GM10248 (cell line): ENCODE results near the gene CYP2A6.
"Not testable (repeated sequence)": the region's sequence is repeated elsewhere in the genome, so short reads cannot be mapped to it uniquely, and the experiment has no call there.

ENCODE experiments used
- CTCF ChIA-PET: fragments of 300-600 bp; sonication (Branson Sonifier 250); formaldehyde crosslinking; extraction: SDS; loops from one replicate; lab custom pipeline; 2021; ENCODE audit warnings: antibody characterized with exemption; lab: Yijun Ruan, JAX
- POLR2A ChIA-PET: fragments of 350-650 bp; sonication (Branson Sonifier 250); formaldehyde crosslinking; extraction: SDS; loops from one replicate; lab custom pipeline; 2020; ENCODE audit warnings: antibody characterized with exemption; lab: Yijun Ruan, JAX
- DNase-seq: peaks from one replicate; pipeline ENCODE4 v3.0.0; 2012; ENCODE audit errors: extremely low spot score
- CTCF ChIP-seq: IDR thresholded peaks from 2 replicates; pipeline ENCODE4 v1.5.1; 2012; ENCODE audit warnings: mild to moderate bottlenecking, low read depth; ENCODE audit errors: extremely low read depth, missing control alignments, control extremely low read depth

CYP2A6 gene

DNA sequence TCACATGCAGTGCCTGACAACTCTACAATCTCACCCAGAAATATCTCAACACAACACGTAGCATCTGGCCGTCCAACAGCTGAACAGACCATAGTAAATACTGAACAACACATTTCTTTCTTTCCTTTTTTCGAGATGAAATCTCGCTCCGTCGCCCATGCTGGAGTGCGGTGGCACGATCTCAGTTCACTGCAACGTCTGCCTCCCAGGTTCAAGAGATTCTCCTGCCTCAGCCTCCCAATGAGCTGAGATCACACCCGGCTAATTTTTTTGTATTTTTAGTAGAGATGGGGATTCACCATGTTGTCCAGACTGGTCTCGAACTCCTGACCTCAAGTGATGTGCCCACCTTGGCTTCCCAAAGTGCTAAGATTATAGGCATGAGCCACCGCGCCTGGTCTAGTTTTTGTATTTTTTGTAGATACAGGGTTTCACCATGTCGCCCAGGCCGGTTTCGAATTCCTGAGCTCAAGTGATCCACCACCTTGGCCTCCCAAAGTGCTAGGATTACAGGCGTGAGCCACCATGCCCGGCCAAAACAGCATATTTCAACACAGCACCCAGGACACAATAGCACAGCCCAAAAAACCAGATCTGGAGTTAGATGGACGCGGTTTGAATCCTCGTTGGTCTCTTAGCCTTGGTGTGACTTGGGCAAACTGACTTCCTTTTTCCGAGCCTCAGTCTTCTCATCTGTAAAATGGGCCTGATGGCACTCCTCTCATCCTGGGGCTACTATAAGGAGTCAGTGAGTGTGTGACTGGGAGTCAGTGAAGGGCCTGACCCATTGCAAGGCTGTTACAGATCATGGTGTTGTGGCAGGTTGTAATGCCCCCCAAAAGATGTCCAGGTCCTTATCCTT is 22.6 kb downstream of the CYP2A6 start:
- POLR2A ChIA-PET = no interaction called here
- CTCF ChIA-PET = interaction anchor here (1.0 to 2.3 kb wide), 4 partner anchors 7 to 193 kb away, joined by 3 to 8 read pairs (median 4); no protein-coding TSS in a partner anchor

GRCh38 chr19:40826699-40827385 is 23.4 kb downstream of the CYP2A6 start:
- DNase-seq = not testable (repeated sequence)

More for the DNA sequence above, 22.6 kb downstream of the CYP2A6 start:
- TF ChIP-seq CTCF = no peak
- no peak for DNase-seq

DNA sequence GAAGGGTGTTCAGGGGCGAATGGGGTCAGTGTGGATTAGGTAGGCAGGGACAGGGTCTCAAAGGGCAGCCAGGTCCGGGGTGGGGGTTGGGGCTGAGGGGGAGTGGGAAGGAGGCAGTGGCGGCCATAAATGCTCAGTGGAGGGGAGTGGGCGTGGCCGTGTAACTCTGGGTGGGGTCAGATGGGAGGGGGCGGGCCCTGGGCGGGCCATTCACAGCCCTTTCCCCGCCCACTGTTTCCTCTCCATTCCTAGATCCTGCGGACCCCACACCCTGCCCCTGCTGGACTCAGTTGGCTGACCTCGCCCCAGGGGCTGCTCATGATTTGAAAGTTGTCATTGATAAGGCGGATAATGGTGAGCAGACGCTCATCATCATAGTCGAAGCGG is 23.9 kb downstream of the CYP2A6 start:
- CTCF ChIA-PET, POLR2A ChIA-PET, DNase-seq: not testable (repeated sequence)

More at GRCh38 chr19:40826699-40827385, 23.4 kb downstream of the CYP2A6 start:
- CTCF ChIA-PET = interaction anchor here (1.0 kb wide), 1 partner anchor 192 kb away, joined by 3 read pairs; no protein-coding TSS in a partner anchor
- POLR2A ChIA-PET = not testable (repeated sequence)

GRCh38 chr19:40825460-40826095 is 24.7 kb downstream of the CYP2A6 start:
- POLR2A ChIA-PET, DNase-seq: not testable (repeated sequence)
- CTCF ChIA-PET = interaction anchor here (1.3 kb wide), 1 partner anchor 191 kb away, joined by 3 read pairs; no protein-coding TSS in a partner anchor

DNA sequence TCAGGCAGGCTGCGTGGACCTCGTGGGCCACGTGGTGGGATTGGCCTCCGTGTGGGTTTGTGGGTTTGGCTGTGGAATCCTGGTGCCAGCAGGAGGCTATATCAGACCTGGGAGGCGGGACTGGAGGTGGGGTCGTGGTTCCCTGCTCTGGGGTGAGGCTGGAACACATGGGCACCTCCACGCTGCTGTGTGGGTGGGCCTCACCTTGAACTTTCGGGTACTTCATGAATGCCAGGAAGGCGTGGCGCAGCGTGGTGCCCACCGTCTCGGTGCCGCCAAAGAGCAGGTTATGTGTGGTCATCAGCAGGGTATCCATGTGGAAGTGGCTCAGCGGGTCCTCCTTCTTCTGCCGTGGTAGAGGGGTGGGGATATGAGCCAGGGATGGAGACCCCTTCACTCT is 25.3 kb downstream of the CYP2A6 start:
- CTCF ChIA-PET = interaction anchor here (1.3 kb wide), 1 partner anchor 190 kb away, joined by 3 read pairs; no protein-coding TSS in a partner anchor
- DNase-seq, POLR2A ChIA-PET: not testable (repeated sequence)

DNA sequence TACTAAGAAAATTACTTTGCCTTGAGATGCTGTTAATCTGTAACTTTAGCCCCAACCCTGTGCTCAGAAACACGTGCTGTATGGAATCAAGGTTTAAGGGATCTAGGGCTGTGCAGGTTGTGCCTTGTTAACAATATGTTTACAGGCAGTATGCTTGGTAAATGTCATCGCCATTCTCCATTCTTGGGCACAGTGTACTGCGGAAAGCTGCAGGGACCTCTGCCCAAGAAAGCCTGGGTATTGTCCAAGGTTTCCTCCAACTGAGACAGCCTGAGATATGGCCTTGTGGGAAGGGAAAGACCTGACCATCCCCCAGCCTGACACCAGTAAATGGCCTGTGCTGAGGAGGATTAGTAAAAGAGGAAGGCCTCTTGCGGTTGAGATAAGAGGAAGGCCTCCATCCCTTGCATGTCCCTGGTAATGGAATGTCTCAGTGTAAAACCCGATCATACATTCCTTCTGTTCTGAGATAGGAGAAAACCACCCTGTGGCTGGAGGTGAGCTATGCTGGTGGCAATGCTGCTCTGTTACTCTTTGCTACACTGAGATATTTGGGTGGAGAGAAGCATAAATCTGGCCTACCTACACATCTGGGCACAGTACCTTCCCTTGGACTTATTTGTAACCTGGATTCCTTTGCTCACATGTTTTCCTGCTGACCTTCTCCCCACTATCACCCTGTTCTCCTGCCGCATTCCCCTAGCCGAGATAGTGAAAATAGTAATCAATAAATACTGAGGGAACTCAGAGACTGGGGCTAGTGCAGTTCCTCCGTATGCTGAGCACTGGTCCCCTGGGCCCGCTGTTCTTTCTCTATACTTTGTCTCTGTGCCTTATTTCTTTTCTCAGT is 27.3 kb downstream of the CYP2A6 start:
- CTCF ChIA-PET, DNase-seq, POLR2A ChIA-PET: not testable (repeated sequence)

DNA sequence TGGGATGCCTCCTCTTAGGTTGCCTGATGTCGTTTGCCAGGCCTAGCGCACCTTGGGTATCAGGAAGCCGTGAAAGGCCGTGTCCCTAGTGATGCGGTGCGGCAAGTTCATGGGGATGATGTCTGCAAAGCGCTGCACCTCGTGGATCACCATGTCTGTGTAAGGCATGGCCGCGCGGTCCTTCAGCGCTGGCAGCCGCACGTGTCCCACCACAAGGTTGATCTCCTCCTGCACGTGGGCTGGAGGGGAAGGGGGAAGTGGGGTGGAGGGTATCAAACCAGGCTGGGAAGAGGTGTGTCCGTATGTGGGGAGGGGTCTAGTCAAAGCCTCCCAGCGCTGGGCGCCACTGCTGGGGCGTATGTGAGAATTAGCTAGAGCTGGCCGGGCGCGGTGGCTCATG is 28.1 kb downstream of the CYP2A6 start:
- ChIA-PET CTCF (no interaction called here), POLR2A (no interaction called here)
- TF ChIP-seq CTCF = no peak
- no peak for DNase-seq

DNA sequence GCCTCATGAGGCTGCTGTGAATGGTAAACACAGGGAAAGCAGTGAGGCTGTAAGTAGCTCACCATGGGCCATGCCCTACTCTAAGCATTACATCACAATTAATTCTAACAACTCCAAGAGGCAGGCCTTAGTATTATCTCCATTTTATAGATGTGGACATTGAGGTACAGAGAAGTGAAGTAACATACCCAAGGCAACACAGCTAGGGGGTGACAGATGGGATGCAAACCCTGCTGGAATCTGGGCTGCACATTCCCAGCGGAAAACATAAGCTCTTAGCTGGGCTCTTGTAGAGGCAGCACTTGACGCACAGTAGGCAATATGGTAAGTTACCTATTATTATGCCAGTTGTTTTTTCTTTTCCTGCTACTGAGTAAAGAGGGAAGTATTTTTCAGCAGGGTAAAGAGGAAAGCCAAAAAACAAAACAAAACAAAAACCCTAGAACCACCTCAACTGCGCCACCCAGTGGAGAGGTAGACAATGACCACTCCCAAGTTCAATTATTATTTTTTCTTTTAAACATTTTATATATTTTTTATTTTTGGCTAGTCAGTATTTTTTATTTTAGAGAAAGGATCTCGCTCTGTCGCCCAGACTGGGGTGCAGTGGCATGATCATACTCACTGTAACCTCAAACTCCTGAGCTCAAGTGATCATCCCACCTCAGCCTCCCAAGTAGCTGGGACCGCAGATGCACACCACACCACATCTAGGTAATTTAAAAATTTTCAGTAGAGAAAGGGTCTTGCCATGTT is 30.6 kb downstream of the CYP2A6 start:
- DNase-seq, POLR2A ChIA-PET: not testable (repeated sequence)
- TF ChIP-seq CTCF = peak; percentile 55
- CTCF ChIA-PET = interaction anchor here (0.8 to 4.1 kb wide), 20 partner anchors 9 to 335 kb away, joined by 3 to 60 read pairs (median 4); no protein-coding TSS in a partner anchor
